GM20431 (cell line): ENCODE data around the gene NEK6.

ENCODE experiments used
- in situ Hi-C: fragments of 300-500 bp; cut with MseI, MboI; formaldehyde crosslinking; loops from one replicate; pipeline ENCODE4 v1.15.0; 2020; ENCODE audit warnings: low sequenced_read_pairs; ENCODE audit not compliant: unreplicated experiment

The NEK6 gene

DNA sequence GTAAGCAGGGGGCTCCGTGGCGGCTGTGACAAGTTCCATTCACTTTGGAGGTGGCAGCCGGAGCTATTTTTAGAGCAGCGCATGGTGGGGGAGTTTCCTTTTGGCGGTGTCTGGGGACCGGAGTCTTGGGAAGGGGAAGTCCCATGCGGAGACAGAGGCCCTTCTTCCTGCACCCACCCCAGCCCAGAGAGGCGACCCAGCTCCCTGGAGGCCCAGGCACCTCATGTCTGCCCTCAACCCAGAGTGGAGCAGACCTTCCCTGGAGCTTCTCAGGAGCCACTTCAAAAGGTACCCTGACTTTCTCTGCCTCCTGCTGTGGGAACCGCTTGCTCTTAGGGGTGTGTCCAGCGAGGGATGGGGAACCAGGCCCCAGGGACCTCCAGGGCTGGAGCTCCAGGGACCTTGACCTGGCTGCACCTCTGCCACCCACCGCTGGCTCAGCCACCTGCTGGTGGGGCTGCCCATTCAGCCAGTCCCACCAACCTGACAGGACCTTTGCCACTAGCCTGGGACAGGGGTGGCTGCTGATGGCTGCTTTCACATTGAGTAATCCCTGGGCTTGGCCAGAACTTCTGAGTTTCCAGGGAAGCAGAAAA is 34.1 kb downstream of the NEK6 start:
- in situ Hi-C loops = no loop called here

DNA sequence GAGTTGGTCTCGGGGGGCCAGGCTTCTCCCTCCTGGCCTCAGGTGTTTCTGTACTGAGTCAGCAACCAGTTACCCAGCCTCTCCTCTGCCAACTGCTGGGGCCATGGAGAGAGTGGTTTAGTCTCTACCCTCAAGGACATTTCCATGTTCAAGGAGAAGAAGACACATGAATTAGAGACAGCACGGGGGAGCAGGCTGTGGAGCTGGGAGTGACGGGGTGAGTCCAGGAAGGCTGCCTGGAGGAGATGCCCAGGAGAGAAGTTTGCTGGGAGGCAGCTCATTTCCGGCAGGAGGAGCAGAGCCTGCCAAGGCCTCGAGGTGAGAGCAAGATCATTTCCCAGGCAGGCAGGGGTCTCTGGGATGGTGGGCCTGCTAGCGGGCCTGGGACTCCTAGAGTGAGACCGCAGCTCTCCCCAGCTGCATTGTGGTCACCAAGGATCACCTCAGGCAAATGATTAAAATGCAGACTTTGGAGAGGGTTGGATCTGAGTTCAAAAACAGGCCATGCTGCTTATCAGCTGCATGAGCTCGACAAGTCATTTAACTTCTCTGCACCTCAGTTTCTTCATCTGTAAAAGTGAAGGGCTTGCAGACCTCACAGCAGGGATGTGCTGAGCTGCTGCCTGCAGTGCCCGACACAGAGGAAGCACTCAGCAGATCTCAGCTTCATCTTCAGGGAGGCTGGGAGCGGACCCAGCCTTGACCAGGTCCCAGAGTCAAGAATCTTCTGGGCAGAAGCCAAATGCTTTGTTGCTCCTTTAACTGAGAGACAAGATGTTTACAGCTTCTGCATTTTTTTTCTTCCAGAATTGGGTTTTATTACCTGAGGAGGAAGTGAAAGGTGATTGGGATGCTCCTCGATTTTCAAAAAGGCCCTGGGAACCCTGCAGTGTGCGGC is 35.2 kb downstream of the NEK6 start:
- in situ Hi-C loops = no loop called here

DNA sequence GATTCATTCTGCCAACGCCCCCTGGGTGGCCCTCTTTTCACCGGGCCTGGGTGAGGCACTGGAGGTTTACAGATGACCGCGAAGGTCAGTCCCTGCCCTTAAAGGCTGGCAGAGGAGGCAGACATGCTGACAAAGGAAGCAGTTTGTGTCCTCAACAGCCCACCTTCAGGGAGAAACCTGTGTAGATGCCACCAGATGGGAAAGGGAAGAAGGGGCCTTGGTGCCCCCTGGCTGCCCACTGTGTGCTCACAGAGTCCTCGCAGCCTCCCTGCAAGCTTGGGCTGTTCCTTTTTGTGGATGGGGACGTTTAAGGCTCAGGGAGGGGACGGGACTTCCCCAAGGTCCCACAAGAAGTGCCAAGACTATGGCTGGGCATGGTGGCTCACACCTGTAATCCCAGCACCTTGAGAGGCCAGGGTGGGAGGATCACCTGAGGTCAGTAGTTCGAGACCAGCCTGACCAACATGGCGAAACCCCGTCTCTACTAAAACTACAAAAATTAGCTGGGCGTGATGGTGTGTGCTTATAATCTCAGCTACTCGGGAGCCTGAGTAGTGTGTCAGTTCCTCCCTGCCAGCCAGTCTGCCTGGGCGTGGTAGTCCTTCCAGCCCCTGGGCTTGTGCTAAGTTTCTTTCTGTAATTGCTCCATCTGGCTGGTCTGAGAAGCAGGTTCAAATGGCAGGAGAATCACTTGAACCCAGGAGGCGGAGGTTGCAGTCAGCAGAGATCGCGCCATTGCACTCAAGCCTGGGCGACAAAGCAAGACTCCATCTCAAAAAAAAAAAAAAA is 36.2 kb downstream of the NEK6 start:
- in situ Hi-C loops = no loop called here

DNA sequence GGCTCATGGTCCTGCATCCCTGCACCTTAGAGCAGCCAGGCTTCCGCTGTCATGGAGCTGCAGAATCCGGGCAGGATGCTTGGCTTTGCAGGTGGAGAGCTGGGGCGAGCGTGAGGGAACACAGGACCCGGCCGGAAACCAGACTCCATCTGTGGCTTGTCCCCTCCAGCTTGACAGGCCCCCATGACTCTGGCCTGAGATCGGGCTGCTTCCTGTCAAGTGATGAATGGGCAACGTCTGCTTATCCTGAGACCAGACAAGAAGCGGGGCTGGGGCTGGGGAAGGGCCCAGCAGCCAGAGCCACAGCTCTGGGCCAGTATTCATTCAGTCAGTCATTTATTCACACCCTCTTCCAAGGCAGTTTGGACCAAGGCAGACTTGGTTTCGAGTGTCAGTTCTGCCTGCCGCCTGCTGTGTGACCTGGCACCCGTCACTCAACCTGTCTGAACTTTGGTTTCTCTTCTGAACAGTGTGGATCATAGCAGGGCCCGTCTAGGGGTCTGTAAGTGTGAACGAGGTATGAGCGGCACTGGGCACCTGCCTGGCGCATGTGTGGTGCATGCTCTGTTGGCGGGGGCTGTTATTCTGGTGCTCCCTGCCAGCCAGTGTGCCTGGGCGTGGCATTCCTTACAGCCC is 37.5 kb downstream of the NEK6 start:
- in situ Hi-C loops = no loop called here

DNA sequence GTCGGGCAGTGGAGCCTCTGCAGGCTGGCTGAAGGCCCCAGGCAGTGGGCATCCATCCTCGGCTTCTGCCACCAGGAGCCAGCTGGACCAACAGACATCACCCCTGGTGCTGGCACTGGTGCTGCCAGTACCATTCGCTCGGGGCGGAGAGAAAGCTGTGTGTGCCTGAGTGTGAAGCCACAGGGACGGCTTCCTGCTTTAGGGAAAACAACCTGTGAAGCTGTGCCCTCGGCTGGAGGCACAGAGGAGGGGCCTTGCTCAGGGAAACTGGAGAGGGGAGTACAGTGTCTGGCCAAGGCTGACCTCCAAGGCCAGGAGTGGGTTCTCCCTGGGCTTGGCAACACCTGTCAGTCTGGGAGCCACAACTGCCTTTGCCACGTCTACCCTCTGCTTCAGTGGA is 38.3 kb downstream of the NEK6 start:
- in situ Hi-C loops = no loop called here

DNA sequence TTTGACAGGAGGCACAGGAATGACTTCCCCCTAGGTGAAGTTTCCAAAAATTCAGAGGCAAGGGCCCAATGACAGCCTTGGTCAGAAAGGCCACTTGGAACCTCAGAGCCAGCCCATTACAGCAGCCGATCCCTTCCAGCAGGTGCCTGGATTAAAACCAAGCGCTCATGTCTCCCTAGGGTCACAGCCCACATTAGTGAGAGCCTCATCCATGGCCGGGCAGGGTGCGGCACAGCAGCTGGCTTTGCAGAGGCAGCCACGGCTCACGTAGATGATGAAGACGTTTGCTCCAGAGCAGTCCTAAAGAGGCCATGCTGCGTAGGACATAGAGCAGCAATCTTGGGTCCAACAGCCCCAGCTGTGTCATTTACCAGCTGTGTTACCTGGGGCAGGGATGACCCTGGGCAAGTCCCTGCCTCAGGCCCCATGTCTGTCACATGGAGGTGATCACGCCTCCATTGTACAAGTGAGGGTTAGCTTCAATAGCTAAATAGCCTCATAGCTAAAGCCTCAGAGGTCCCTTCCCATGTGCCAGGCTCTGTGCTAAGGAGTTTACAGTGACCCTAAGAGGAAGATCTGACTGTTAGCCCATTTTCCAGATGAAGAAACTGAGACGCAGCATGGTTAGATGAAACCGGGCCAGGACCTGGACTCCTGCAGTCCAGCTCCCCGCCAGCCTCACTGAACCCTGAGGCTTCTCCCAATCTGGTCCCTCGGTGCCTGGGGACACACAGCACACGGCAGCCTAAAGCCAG is 39.2 kb downstream of the NEK6 start:
- in situ Hi-C loops = no loop called here

DNA sequence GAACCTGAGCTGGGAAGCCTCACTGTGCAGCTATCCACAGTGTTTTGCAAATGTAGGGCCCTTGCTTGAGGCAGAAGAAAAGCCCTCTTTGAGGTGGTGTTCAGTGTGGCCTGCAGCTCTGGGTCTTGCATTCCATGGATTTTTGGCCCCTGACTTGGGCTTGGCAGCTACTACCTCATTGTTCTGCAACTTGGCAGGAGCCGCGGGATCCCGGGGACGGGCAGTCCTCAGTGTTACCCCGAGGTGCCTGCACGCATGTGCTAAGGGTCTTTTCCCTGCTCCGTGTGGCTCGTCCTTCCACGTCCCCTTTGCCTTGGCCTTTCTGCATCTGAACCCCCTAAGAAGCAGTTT is 39.8 kb downstream of the NEK6 start:
- in situ Hi-C loops = no loop called here

DNA sequence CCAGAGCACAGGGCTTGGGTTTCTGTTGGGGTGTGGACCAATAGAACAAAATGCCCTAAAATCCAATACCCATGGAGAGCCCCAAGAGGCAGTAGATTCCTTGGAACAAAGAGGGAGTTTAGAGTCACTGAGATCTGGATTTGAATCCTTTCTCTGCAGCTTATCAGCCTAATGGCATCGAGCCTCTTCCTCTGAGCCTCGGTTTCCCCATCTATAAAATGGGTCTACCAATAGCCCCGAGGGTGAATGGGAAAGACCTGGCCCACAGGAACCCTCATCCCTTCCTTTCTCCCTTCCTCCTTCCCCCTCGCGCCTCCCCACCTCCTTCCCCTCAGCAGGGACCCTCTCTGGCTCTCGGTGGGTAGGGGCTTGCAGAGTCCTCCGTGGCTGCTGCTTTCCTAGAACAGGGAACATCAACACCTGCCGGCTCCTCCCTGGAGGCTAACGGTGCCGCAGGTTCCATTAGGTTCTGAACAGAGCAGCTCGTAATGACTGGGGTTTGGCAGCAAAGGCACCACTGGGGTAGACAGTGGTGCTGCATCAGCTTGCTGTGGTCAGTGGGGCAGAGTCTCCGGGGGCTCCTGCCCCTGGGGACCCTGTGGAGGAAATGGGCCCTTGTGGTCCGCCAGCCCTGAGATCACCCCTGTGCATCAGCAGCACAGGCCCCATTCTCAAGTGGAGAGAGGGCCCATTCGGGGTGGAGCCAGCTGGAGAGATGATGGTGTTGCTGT is 40.3 kb downstream of the NEK6 start:
- in situ Hi-C loops = no loop called here

DNA sequence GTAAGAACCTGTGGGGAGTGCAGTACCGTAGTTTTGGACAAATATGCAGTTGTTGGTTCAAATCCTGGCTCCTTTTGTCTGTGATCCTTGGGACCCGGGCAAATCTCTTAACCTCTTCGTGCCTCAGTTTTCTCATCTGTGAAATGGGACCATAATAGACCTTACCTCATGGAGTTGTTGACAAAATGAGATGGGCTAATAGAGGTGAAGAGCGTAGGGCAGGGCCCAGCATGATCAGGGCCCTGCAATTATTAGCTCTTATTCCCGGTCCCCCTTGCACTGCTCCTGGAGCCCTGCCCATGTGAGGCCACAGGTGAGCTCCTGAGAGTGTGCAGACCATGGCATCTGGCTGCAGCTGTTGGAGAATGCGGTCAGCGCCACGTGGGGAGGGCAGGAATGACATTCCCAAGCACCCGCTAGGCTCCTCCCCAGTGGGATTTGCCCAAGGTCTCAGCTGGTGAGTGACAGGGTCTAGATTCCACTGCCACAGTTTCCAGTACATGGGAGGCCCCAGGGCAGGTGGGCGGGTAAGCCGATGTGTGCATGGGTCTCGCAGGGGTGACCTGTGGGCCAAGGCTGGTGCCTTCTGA is 41.0 kb downstream of the NEK6 start:
- in situ Hi-C loops = no loop called here

DNA sequence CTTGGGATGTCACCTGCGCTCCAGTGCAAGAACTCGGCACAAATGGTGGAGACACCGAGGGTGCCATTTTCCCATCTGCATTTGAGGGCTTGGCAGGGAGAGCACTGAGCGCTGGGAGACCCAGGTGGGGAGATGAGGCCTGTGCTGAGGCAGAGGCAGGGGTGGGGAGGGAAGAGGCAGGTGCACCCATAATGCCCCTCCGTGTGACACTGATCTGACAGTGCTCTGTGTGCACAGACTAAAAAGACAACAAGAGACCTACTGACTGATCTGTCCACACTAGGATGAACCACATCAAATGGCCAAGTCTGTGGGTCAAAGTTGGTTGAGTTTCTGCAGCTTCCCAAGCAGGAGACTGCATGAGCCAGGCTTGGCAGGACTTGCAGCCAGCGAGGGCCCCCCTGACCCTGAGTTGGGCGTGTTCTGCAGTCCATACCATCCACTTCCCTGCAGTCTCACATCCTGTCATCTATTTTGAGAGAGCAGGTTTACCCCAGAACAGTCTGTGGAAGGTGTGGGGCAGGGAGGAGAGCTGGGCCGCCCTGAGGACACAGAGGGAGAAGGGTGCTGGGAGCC is 41.9 kb downstream of the NEK6 start:
- in situ Hi-C loops = no loop called here

DNA sequence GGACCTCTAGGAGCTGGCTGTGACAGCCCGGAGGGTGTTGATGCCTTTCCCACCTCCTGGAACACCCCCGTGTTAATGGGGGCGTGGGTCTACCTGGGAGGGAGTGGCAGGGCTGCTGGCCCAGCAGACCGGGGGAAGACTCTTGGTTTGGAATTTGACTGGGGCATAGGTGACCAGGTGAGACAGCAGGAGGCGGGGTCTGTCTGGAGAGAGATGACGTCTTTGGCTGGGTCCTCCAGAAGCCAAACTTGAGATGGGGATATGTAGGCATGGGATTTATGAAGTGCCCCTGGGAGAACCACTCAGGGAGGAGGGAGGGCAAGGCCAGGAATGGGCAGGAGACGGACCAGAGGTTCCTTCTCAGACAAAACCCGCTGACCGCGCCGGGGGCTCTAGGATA is 42.6 kb downstream of the NEK6 start:
- in situ Hi-C loops = no loop called here

DNA sequence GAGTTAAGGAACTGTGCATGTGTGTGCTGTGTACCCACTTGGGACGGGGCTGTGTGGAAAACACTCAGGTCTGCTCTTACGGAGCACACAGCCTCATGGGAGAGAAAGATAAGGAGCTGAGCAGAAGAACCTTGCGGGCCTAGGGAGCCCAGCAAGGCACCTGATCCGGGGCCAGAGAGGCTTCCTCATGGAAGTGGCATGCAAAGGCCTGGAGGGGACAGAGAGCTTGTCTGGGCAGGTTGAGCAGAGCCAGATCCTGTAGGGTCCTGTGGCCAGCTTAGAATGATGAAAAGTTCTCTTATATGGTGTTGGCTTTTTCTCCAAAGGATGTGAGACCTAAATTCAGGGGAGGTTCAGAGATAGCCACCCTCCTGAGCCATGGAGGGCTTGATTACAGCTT is 45.2 kb downstream of the NEK6 start:
- in situ Hi-C loops = no loop called here

DNA sequence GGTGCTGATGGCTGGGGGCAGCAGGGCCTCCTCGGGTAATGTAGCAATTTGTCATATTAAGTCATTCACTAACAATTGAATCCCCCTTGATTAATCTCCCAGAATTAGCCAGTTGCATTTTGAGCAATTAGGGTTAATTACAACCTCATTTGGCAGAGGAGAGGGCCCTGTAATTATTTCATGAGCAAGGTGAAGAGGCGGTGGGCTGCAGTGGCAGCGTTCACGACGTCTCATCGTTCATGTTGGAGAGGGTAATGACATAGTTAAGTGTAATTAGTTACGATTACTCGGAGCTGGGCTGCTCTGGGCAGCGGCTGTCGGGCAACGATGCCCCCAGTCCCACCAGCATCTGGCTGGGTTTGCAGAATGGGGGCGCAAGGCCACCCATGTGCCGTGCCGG is 46.0 kb downstream of the NEK6 start:
- in situ Hi-C loops = no loop called here

DNA sequence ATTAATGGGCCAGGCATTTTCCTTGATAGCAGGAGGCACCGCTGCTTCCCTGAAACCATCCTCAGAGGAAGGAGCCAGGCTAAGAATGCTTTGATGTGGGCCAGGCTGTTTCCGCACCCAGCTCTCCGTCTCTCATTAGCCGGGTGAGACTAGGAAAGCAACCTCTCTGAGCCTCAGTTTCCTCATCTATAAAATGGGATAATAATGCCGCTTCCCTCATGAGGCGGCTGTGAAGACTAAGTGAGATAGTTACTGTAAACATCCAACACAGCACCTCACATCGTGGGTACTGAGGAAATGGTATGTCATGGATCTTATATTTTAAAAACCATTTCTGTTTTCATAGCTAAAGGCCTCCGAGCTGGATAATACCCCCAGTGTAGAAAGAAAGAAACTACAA is 46.5 kb downstream of the NEK6 start:
- in situ Hi-C loops = no loop called here

DNA sequence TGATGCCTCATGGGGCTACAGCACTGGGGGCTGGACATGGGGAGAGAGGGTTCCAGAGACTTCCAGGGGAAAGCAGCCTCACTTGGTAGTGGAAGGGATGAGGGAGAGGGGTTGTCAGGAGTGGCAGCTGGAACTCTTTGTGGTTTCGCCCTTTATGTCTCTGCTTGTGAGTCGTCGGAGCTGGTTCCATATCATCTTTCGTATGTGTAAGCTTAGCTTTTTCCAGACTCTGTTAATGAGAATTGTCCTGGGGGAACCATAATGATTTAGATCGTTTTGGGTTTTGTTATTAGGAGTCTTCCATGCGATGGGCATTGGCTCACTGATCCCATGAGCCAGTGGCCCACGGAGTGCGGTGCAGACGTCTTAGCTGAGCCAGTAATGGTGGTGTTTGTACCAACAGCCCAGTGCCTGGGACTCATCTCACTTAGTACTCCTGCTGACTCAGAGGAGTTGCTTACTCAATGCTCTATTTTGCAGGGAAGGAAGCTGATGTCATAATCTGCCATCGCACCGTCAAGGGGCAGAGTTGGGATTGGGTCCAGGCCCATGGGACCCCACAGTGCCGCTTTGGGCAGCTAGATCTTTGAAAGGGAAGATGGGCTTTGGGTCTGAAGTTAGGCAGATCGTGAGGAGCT is 48.5 kb downstream of the NEK6 start:
- in situ Hi-C loops = no loop called here

DNA sequence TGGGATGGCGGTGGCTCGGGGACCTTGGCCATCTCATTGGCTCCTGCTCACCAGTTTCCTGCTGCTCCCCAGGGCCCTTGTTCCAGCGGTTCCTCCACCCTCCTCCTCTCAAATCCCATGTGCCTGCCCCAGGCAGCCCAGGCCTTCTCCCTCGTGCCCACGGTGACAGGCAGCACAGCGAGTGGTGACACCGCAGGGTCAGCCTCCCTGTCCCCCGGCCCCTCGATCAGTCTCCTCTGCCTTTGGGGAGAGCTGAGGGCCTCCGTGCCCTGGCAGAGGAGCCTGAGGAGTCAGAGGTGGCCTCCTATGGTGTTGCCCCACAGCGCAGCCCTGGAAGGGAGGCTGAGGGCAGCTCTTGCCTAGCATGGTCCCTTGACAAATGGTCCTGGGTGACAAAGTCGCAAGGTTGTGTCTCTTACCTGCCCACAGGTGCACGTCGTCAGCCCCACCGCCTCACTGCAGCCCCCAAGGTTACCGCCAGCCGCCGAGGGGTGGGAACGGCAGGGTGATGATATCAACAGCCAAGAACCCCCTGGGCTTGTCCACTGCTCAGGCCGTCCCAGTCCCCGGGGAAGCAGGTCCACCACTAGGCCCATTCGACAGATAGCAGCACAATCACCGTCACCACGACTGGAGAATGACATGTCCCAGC is 49.8 kb downstream of the NEK6 start:
- in situ Hi-C loops = no loop called here

DNA sequence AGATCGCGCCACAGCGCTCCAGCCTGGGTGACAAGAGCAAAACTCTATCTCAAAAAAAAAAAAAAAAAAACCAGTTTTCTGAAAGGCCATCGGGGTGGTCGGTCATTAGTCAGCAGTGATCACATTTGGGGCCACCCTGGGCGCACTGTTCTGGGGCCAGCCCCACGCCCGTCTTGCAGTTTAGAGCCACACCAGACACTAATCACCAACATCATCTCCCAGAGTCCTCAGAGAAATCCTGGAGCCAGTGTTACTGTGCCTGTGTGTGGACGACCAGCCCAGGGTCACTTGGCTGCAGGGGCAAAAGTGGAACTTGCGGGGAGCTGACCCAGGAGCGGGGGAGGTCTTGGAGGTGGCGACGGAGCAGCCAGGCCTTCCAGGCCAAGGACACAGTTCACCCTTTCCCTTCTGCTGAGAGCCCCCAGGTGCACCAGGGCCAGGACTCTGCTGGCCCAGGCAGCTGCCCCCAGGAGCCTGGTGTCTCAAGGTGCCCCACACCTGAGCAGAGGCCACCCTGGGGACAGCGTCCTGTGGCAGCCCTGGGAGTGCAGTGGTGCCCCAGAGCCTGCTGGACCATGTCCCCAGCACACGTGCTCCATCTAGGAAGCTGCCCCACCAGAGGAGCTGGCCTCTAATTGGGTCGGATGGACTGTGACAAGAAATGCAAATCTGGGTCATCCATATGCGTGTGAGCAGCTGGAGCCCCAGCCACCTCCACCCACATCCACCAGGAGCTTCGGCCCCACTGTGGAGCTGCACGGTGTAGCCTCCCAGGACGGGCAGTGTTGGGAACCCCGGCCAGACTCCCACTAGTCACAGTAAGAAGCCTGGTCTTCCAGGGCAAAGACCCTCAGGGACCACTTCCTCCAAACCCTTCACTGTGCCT is 51.1 kb downstream of the NEK6 start:
- in situ Hi-C loops = no loop called here
